ELF-1 (cell line): Measurements from ENCODE around the gene ZNFX1.

Experiments used
- DNase-seq: peaks from one replicate; pipeline ENCODE4 v3.0.0-alpha.2; 2016; ENCODE audit warnings: low read depth, low spot score

ZNFX1 gene

DNA sequence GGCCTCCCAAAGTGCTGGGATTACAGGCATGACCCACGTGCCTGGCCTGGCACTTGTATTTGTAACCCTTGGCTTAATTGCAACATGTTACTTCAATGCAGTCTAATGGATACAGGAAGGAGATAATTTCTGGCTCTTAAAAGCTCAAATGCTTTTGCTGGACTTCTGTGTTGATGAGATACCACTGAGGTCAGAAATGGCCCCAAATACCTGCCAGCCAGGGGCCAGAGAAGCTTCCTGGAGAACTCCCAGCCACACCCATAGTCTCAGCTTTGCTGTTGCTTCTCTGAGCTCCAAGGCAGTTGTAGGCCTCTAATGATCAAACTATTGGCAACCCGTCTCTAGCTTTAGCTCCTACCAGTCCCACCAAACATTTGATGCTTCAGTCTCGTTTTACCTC lies 14.2 kb upstream of the ZNFX1 start:
- DNase-seq = no peak

DNA sequence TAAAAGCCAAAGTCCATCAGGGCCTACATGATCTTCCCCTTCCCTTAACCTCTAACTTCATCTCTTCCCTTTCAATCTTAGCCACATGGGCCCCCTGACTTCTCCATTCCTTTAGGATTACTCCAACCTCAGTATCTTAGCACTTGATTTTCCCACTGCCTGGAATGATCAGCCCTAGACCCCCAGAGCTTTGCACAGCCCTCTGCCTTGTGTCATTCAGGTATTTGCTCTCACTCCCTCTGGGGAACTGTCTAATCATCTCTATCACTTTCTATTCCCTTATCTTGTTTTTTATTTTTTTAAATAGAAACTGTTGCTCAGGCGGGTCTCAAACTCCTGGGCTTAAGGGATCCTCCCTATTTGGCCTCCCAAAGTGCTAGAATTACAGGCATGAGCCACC lies 13.3 kb upstream of the ZNFX1 start:
- DNase-seq = no peak

GRCh38 chr20:49290608-49291191 lies 12.8 kb upstream of the ZNFX1 start:
- no peak for DNase-seq

DNA sequence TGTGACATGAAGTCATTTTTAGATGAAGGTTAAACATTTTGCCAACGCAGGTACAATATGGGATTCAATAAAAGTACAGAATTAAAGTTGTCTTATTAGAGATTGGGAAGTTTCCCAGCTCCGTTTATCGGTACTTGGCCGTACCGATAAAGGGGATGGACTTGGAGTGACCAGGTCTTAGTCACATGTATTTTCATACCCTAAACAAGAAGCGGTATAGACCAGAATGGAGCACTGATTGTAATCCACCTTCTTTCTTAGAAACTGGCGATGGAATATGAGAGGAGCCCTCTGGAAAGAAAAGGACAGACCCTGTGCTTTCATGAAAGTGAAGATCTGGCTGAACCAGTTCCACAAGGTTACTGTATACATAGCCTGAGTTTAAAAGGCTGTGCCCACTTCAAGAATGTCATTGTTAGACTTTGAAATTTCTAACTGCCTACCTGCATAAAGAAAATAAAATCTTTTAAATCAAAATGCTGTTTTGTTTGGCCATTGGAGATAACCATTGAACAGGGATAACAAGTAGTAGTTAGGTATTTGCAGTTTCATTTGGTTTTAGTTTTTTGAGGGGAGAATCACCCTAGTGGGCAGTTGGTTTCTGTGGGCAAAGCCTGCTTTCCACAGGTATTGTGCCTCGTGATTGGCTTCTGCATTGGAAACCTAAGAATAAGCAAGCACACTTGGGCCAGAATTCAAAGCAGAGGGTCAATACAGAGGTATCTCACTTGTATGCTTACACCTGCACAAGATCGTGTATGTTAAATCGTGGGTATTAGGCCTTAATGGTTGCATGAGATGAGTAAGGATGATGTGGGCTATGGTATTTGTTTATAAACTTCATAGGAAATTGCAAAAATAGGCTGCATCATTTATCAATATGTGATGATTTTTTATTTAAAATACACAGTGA lies 11.2 kb upstream of the ZNFX1 start:
- DNase-seq = no peak

DNA sequence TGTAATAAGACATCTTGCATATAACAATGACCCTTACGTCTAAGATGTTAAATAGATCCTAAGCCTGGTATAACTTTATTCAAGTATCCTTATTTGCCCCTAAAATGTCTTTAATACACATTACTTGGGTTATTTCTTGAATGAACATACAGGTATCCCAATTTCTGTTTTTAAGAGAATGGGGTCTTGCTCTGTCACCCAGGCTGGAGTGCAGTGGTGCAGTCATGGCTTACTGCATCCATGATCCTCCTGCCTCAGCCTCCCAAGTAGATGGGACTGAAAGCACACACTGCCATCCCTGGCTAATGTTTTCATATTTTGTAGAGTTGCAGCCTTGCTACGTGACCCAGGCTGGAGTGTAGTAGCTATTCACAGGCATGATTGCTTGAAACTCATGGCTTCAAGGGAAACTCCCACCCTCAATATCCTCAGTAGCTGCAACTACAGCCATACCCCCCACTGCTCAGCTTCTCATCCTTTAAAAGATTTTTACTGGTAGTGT lies 10.4 kb upstream of the ZNFX1 start:
- peak; percentile 39 for DNase-seq

- DNase-seq = no peak
Measured at GRCh38 chr20:49287555-49288249, 9.8 kb upstream of the ZNFX1 start.

DNA sequence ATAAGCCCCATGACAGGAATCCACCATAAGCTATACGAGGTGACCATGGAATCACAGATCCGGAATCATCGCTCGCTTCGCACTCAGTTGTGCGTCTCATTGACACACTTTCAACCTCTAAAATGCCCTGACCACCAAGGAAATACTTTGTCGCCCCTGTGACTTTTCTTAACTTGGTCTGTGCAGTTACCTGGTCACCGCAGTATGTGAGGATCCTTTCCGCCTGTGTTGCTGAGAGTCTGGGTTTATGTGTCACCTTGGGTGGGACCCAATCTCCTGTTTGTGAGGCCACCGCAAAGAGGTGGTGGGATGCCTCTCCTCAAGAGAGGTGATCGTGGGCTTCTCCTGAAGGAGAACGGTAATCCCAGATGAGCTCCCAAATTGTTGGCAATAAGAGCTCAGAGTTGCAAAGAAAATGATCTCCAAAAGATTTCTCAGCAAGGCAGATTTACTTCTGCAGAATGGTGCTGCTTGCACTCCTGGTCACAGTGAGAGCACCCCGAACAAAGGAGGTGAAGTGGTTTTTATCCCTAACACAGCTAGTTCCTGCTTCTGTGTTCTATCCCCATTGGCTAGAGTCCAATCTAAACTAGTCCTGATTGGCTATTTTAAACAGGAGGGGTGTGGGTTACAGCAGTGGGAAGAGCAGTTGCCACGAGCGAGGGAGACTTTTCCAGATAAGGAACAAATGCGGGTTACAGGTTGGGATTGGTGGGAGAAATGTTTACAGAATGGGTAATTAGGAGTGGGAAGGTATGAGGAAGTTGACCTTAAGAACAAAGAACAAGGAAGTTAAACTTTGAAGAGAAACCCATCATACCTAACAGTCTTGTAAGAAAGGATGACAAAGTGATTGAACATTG lies 9.1 kb upstream of the ZNFX1 start:
- DNase-seq = peak; percentile 69

- no peak for DNase-seq
Measured at GRCh38 chr20:49285813-49286494, 8.1 kb upstream of the ZNFX1 start.

- DNase-seq = no peak
Measured at GRCh38 chr20:49285233-49285668, 7.4 kb upstream of the ZNFX1 start.

- DNase-seq = no peak
Measured at GRCh38 chr20:49284818-49285217, 7.0 kb upstream of the ZNFX1 start.

DNA sequence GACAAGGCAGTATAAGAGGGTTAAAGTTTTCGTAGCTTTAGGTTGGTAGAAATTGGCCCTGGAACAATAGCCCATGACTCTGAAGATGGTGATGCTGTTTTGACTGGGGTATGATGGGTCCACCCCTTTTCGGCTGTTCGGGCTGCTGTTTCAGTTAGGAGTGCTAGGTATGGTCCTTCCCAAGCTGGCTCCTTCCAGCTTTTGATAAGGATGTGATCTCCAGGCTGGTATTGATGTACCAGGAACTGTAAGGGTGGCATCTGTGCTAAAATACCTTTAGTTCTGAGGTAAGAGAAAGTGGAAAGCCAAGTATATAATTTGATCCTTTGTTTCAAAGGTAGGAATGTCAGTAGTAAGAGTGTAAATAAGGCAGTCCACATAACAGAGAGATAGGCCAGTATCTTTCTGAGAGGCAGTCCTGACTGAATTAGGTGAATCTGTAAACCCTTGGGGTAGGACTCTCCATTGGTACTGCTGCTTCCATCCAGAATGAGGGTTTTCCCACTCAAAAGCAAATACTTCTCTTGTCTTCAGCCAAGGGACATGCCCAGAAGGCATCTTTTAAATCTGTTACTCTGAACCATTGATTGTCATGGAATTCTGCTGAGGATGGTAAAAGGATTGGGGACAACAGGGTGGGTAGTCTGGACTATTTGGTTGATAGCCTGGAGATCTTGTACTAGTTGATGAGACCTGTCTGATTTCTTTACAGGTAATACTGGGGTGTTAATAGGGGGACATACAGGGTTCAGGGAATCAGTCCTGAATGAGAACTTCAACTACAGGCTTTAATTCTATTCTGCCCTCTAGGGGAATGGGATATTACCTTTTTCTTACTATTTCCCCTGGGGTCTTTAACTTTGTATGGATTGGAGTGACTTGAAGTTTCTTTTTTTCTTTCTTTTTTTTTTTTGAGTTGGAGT lies 6.1 kb upstream of the ZNFX1 start:
- DNase-seq = peak; percentile 60

GRCh38 chr20:49283176-49283702 lies 5.4 kb upstream of the ZNFX1 start:
- no peak for DNase-seq

- DNase-seq = peak; percentile 70
Measured at GRCh38 chr20:49282584-49283171, 4.8 kb upstream of the ZNFX1 start.

- no peak for DNase-seq
Measured at GRCh38 chr20:49281913-49282467, 4.1 kb upstream of the ZNFX1 start.

DNA sequence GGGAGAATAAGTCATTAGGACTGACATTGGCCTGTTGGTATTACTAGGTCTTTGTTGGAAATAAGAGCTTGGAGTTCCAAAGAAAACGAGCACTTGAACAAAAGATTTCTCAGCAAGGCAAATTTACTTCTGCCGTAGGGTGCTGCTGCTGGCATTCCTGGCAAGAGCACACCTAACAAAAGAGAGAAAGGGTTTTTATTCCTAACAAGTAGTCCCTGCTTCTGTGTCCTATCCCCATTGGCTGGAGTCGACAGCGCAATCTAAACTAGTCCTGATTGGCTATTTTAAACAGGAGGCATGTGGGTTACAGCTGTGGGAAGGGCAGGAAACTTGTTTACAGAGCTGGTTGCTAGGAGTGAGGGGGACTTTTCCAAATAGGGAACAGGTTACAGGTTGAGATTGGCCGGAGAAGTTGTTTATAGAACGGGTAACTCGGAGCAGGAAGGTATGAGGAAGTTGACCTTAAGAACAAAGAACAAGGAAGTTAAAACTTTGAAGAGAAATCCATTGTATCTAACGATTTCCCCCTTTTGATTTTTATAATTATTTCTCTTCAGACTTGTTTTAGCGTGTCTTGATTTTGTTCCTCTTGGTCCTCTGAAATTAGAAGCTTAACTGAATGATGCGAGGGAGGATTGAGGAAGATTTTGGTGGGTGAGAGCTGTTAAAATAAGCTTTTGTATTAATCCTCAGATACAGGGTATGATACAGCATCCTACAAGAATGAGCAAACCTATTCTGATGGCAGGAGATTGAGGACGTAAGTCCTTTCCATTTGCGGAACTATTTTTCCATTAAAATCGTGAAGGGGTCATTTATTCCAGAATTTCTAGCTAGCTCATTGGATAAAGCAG lies 3.4 kb upstream of the ZNFX1 start:
- DNase-seq = peak; percentile 84

- DNase-seq = no peak
Measured at GRCh38 chr20:49280463-49281058, 2.7 kb upstream of the ZNFX1 start.
